GM18526 (cell line): ENCODE measurements around the gene DNAJB5.

Experiments
- POLR2A ChIP-seq: IDR thresholded peaks from 3 replicates; pipeline ENCODE4 v1.6.1; 2011; ENCODE audit not compliant: insufficient read length; ENCODE audit errors: extremely low read depth

DNAJB5 gene

GRCh38 chr9:34994260-34994899, 4.8 kb downstream of the DNAJB5 start:
- TF ChIP-seq POLR2A: no peak

GRCh38 chr9:34994900-34995669, 5.5 kb downstream of the DNAJB5 start:
- no peak for TF ChIP-seq POLR2A

GRCh38 chr9:34995670-34996060, 6.1 kb downstream of the DNAJB5 start:
- no peak for TF ChIP-seq POLR2A

GRCh38 chr9:34996181-34996904, 6.8 kb downstream of the DNAJB5 start:
- TF ChIP-seq POLR2A: no peak

- no peak for TF ChIP-seq POLR2A
Measured at GRCh38 chr9:34996905-34997279, 7.3 kb downstream of the DNAJB5 start.

GRCh38 chr9:34997379-34997781, 7.8 kb downstream of the DNAJB5 start:
- TF ChIP-seq POLR2A: no peak

- TF ChIP-seq POLR2A: no peak
Measured at GRCh38 chr9:34998266-34998665, 8.7 kb downstream of the DNAJB5 start.

GRCh38 chr9:34999576-34999975, 10.0 kb downstream of the DNAJB5 start:
- TF ChIP-seq POLR2A: no peak

GRCh38 chr9:35000535-35001284, 11.2 kb downstream of the DNAJB5 start:
- no peak for TF ChIP-seq POLR2A

GRCh38 chr9:35001285-35001677, 11.7 kb downstream of the DNAJB5 start:
- TF ChIP-seq POLR2A: no peak

- no peak for TF ChIP-seq POLR2A
Measured at GRCh38 chr9:35001803-35002502, 12.4 kb downstream of the DNAJB5 start.

GRCh38 chr9:35002623-35003022, 13.1 kb downstream of the DNAJB5 start:
- TF ChIP-seq POLR2A: no peak

- TF ChIP-seq POLR2A: no peak
Measured at GRCh38 chr9:35010351-35010958, 20.9 kb downstream of the DNAJB5 start.

GRCh38 chr9:35014517-35014916, 25.0 kb downstream of the DNAJB5 start:
- no peak for TF ChIP-seq POLR2A
